Raji (cell line): ENCODE data around the gene CDC73.
A peak's percentile ranks its signal among the peaks of the same experiment; 100 is the strongest.

ENCODE experiments used
- POLR2A ChIP-seq: IDR thresholded peaks from 2 replicates; pipeline ENCODE4 v1.6.1; 2011; ENCODE audit warnings: low read depth, low read length, control low read depth; ENCODE audit not compliant: insufficient read depth

CDC73 gene

DNA sequence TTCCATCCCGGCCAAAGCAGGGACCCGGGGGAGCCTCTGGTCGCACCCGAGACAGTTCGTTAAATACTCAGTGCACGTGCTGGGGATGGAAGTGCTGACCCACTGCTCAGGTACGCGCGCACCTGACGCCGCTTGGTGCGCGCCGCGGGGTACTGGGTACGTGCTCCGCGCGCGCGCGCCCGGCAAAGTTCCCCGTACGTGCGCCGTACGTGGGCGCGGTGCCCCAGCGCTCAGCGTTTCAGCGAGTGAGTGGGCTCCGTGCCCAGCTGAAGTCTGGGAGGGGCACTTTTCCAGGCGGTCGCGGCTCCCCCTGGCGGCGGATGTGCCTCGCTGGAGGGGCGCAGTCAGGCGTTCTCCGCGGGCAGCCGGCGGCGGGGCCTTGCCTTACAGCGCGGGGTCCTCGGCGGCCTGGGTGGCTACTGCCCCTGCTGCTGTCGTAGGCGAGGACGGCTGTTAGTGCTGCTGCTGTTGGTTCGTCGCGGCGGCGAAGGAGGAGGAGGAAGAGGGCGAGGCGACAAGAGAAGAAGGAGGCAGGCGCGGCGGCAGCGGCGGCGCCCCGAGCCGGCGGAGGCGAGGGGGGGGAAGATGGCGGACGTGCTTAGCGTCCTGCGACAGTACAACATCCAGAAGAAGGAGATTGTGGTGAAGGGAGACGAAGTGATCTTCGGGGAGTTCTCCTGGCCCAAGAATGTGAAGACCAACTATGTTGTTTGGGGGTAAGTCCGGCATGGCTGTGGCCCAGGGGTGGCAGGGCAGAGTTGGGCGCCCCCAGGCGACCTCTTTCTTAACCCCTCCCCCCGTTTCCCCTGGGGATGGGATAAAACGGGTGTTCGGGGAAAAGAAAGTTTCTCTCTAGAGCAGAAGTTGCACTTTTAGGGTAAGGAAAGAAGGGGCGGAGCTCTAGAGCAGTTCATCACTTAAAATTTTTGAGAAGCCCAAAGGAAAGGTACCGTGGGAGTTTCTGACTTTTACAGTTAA is at the start of gene CDC73:
CDC73 (plus strand) TSS at position 416 of the 978 bp plus-strand sequence; CDS start at position 586, 170 bp downstream.
- peak; percentile 93 for TF ChIP-seq POLR2A

DNA sequence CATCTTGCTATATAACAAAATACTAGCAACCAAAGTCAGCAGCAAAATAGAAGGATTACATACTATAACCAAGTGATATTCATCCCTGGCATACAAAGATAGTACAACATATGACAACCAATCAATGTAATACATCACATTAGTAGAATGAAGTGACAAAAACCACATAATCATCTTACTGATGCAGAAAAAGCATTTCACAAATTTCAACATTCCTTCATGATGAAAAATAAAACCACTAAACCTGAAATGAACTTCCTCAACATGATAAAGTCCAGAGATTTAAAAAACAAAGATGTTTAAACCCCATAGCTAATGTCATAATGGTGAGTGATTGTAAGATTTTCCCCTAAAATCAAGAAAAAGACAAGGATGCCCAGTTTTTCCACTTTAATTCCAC is 43.8 kb upstream of the CDC73 start:
- TF ChIP-seq POLR2A = no peak

DNA sequence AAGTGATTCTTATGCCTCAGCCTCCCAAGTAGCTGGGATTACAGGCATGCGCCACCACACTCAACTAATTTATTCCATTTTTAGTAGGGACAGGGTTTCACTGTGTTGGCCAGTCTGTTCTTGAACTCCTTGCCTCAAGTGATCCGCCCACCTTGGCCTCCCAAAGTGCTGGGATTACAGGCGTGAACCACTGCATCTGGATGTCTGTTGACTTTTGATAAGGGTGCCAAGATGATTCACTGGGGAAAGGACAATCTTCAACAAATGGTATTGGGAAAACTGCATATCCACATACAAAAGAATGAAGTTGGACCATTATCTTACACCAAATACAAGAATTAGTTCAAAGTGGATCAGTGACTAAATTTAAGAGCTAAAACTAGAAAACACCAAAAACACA is 42.6 kb upstream of the CDC73 start:
- no peak for TF ChIP-seq POLR2A

DNA sequence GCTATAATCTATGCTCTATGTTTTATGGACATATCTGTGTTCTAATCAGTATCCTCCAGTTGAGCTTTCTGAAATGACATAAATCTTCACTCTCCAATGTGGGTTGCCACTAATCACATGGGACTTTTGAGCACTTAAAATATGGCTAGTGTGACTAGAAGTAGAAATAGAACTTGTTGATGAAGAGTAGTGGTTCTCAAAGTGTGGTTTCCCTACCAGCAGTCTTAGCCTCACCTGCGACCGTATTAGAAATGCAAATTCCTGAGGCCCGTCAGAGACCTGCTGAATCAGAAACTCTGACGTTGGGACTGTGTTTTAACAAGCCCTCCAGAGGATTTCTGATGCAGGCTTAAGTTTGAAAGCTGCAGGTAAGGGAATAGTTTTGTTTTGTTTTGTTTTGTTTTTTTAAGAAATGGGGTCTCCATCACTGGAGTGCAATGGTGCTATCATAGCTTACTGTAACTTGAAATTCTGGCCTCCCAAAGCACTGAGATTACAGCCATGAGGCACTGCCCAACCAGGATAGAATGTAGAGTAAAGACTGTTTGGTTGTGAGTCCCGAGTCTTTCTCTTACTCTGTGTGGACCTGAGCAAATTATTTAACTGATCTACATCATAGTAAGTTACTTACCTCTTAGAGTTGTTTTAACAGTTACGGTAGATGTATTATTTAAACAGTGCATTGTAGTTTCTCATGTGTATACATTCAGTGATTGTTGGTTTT is 38.3 kb upstream of the CDC73 start:
- no peak for TF ChIP-seq POLR2A

GRCh38 chr1:193085263-193085662 is 36.6 kb upstream of the CDC73 start:
- no peak for TF ChIP-seq POLR2A

- TF ChIP-seq POLR2A = no peak
Observed at GRCh38 chr1:193086342-193086741, 35.5 kb upstream of the CDC73 start.

DNA sequence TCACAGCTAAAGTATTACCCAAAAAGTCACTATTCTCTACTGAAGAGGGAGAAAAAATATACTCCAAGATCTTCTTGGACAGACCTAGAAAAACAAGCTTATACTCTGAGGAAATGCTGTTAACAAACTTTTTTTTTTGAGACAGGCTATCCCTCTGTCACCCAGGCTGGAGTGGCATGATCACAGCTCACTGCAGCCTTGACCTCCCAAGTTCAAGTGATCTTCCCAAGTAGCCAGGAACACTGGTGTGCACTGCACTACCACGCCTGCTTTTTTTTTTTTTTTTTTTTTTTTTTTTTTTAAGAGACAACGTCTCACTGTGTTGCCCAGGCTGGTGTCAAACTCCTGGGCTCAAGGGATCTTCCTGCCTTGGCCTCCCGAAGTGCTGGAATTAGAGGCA is 33.9 kb upstream of the CDC73 start:
- no peak for TF ChIP-seq POLR2A

DNA sequence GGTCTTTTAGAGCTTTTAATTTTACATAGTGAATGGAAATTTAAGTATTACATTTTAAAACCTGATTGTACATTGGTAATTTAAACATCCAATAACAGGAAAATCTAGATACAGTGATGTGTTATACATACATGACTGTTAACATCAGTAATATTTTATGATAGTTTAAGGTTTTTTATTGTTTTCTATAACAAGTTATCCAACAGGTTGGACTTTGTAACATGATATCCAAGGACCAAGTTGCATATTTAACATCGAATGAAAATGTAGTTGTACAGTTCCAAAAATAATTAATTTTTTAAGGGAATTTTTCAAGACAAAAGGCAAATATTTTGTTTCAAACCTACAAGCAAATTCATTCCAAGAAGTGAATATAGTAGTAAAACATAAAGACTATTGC is 31.0 kb upstream of the CDC73 start:
- TF ChIP-seq POLR2A = no peak

- no peak for TF ChIP-seq POLR2A
Observed at GRCh38 chr1:193094112-193094511, 27.7 kb upstream of the CDC73 start.

DNA sequence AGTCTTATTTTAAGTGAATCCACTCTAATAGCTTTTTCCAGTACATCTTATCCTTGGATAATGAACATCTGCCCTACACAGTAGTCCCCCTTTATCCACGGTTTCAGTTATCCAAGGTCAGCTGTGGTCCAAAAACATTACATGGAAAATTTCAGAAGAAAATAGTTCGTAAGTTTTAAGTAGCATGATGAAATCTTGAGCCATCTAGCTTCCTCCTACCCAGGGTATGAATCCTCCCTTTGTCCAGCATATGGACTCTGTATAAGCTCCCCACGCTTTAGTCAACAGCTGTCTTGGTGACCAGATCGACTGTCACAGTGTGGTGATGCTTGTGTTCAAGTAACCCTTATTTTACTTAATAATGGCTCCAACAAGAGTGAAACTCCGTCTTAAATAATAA is 19.2 kb upstream of the CDC73 start:
- TF ChIP-seq POLR2A = no peak

DNA sequence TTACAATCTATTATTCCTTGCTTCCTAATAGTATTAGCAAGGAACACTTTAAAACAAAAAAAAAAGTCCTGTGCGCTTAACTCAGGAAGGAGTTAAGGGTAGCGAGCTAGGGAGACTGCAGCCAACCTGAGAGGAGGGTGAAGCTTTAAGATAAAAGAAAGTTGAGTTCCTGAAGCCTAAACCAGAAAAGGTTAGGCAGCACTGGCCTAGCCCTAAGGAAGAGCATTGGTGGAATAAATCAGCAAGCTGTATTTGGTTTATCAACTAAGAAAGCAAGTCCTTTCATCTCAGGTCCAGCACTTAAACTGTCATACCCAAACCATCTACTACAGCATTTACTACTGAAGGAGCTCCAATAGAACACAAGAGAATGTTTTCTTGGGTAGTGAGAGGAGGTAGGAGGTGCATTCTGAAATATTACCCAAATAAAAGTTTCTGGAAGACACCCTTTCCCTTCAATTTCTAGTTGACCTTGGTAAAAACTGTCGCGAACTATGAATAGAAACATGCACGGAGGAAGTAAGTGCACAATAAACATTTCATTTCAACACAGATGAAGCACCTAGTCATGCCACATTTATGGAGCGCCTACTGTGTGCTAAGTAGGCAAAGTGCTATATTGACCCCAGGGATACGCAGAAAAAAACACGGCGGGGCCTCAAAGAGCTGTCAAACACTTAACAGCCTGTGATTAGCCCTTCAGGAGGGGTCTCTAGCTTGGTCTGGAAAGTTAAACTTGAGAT is 17.9 kb upstream of the CDC73 start:
- TF ChIP-seq POLR2A = no peak

GRCh38 chr1:193104502-193104906 is 17.3 kb upstream of the CDC73 start:
- TF ChIP-seq POLR2A = no peak

DNA sequence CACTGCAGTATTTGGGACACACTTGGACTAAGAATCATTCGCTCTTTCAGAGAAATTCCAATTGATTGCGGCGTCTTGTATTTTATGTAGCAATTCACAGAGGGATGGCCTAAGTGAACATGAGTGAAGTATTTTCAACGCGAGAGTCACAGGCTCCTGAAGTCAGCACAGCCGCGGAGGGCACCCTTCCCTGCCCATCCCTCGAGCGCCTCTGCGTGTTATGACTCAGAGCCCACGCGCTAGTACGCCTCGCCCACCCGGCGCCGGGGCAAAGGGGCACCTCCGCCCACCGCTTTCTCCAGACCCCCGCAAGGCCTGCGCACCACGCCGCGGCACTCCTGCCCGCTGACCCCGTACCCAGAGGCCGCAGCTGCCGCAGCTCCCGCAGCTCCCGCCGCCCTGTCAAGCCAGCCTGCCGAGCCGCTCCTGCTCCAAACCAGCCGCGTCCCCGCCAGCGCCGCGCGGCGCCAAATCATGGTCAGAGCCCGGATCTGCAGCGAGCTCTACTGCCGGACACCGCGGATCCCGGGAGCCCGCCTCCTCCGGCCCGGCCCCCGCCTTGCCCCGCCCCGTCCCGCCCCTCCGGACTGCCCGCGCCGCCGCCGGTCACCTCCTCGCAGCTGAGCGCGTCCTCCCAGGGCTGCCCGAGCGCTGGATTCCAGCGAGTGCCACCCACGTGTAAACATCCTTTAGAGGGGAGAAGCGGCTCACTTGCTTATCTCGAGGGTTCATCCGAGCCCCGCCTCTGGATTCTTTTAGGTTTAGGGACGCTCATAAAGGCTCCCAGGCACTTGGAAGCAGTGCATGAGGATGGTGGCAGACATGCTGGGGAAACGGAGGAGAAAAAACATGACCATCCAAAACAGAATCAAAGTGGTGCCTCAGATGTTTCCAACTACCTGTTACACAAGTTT is 16.7 kb upstream of the CDC73 start, which contains the start of gene GLRX2:
GLRX2 (minus strand) TSS at position 508 of the 914 bp plus-strand sequence; CDS start at position 476, 32 bp downstream.
- TF ChIP-seq POLR2A = peak; percentile 92

- TF ChIP-seq POLR2A = no peak
Observed at GRCh38 chr1:193105821-193106177, 16.0 kb upstream of the CDC73 start.
